ENCODE data around the gene HSP90B1. TPM values are rescaled to one million over a fixed set of nuclear protein-coding genes. Genes with fewer than 3 reads are reported as not detected.

The HSP90B1 gene
- total and polyA plus RNA-seq, 9 of the 15 experiments (the other 6 are each of a cell fraction or from before 2014, with no cell fraction given), result 196 to 719 (median 557) TPM

- TF ChIP-seq ZBTB34 (CRISPR knock-in tag; IDR thresholded peaks at IDR 0.05) (no peak), FOXK2 (conservative IDR thresholded peaks at IDR 0.05 in 1 of 2, IDR thresholded peaks at IDR 0.05 in 1 of 2; ENCODE audit: low read depth in 2 of 2) (peak; percentile 52 to 91), IRF1 (CRISPR knock-in tag; IDR thresholded peaks at IDR 0.05; ENCODE audit: borderline replicate concordance) (no peak), ZNF707 (CRISPR knock-in tag; conservative IDR thresholded peaks at IDR 0.05) (no peak), BRF1 (IDR thresholded peaks at IDR 0.05; ENCODE audit: borderline replicate concordance, extremely low read depth, insufficient read length) (no peak), NR0B1 (IDR thresholded peaks at IDR 0.05; ENCODE audit: partially characterized antibody) (no peak), SAFB2 (IDR thresholded peaks at IDR 0.05; ENCODE audit: borderline replicate concordance, low read depth, low read length, severe bottlenecking) (no peak), ELK3 (CRISPR knock-in tag; IDR thresholded peaks at IDR 0.05) (no peak), BHLHE40 (IDR thresholded peaks at IDR 0.05; ENCODE audit: low read length) (peak; percentile 93), POU5F1 (IDR thresholded peaks at IDR 0.05; ENCODE audit: borderline replicate concordance, low read depth, low read length, partially characterized antibody) (no peak), FOXO4 (CRISPR knock-in tag; IDR thresholded peaks at IDR 0.05) (no peak), HMG20B (CRISPR knock-in tag; IDR thresholded peaks at IDR 0.05) (no peak), RAD21 (CRISPR knock-in tag; conservative IDR thresholded peaks at IDR 0.05 in 1 of 2, IDR thresholded peaks at IDR 0.05 in 1 of 2) (peak in 1 of 2 experiments; percentile 15; a peak in 1 of 4 replicates), MAFF (IDR thresholded peaks at IDR 0.05; ENCODE audit: low read length) (0 out of 2 replicates have a peak, but pooled peaks have one; percentile 7), ZBTB33 (CRISPR knock-in tag; IDR thresholded peaks at IDR 0.05) (peak; percentile 55; the same call in 1 of the 2 replicates), CTBP1 (IDR thresholded peaks at IDR 0.05; ENCODE audit: borderline replicate concordance) (peak; percentile 88), GATAD2A (IDR thresholded peaks at IDR 0.05) (no peak)
Measured at GRCh38 chr12:103965590-103966504, 35.6 kb downstream of the HSP90B1 start, which contains the start of gene TDG (continued).

All from K562 (cell line).